Measurements from ENCODE around the gene G6PC1.
"Not testable (repeated sequence)": the region's sequence is repeated elsewhere in the genome, so short reads cannot be mapped to it uniquely, and the experiment has no call there.

Gene G6PC1

GRCh38 chr17:42904110-42904469, 3.5 kb downstream of the G6PC1 start:
- DNase-seq: no peak

DNA sequence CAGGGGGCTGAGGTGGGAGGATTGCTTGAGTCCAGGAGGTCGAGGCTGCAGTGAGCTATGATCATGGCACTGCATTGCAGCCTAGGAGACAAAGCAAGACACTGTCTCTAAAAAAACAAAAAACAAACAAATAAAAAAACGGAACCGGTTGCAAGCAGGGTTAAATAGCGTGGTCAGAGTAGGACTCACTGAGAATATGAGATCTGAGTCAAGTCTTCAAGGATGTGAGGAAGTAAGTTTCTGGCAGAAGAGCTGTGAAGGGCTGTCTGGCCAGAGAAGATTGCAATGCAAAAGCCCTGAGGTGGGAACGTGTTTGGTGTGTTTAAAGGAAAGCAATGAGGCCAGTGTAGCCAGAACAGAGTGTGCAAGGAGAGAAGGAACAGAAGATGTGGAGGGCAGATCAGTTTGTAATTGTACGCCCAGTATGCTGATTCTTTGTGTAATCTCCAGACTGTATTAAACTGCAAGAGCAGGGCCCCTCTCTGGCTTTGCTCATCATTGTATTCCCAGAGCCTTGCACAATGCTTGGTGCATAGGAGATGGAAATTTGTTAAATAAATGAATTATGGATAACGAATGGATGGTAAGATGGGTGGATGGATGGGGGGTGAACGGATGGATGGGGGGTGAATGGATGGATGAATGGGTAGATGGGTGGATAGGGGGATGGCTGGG, 6.3 kb downstream of the G6PC1 start:
- DNase-seq: no peak

- DNase-seq: no peak
Observed at GRCh38 chr17:42908872-42909700, 8.5 kb downstream of the G6PC1 start.

GRCh38 chr17:42913522-42913921, 12.9 kb downstream of the G6PC1 start:
- no peak for DNase-seq

- no peak for DNase-seq
Observed at GRCh38 chr17:42913981-42914617, 13.5 kb downstream of the G6PC1 start.

DNA sequence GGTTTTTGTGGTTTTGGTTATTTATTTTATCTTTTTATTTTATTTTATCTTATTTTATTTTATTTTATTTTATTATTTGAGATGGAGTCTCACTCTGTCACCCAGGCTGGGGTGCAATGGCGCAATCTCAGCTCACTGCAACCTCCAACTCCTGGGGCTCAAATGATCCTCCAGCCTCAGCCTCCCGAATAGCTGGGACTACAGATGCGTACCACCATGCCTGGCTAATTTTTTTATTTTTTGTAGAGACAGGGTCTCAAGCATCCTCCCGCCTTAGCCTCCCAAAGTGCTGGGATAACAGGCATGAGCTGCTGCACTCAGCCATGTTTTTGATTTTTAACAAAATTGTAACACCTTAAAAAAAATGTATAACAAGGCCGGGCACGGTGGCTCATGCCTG, 14.7 kb downstream of the G6PC1 start:
- DNase-seq: not testable (repeated sequence)

DNA sequence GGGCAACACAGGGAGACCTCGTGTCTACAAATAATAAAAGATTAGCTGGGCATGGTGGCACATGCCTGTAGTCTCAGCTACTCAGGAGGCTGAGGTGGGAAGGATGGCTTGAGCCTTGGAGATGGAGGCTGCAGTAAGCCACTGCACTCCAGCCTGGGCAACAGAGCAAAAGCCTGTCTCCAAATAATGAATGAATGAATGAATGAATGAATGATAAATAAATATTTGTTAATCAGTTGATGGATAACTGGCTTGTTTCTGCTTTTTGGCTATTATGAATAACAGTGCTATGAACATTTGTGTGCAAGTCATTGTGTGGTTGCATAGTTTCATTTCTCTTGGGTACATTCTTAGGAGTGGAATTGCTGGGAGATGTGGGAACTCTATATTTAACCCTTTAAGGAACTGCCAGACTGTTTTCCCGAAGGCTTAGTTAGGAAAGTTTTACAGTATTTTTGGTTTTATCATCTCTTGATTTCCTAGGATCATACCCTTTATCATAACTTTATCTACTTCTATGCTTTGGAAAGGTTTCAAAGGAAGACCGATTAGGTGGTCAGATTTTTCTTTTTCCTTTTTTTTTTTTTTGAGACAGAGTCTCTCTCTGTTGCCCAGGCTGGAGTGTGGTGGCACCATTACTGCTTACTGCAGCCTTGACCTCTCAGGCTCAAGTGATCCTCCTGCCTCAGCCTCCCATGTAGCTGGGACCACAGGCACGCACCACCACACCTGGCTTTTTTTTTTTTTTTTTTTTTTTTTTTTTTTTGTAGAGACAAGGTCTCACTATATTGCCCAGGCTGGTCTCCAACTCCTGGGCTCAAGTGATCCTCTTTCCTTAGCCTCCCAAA, 16.0 kb downstream of the G6PC1 start:
- DNase-seq: not testable (repeated sequence)

DNA sequence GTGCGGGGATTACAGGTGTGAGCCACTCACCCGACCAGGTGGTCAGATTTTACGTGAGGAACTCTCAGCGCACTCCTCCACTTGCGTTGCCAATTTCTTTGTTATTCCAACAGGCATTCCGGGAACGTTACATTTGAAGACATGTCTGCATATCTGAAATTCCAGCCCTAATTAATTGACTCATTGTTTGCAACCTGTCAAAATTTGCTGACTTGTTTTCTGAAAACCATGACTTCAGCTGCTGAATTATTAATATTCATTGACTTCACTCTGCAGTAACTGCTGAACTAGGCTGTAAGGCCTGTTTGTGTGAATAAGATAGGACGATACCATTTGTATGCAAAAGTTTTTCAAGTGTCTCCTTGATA, 16.6 kb downstream of the G6PC1 start:
- no peak for DNase-seq

- DNase-seq: peak; percentile 93
Observed at GRCh38 chr17:42918902-42919521, 18.4 kb downstream of the G6PC1 start.

GRCh38 chr17:42919522-42920077, 19.0 kb downstream of the G6PC1 start:
- DNase-seq: not testable (repeated sequence)

- no peak for DNase-seq
Observed at GRCh38 chr17:42920106-42920900, 19.7 kb downstream of the G6PC1 start.

DNA sequence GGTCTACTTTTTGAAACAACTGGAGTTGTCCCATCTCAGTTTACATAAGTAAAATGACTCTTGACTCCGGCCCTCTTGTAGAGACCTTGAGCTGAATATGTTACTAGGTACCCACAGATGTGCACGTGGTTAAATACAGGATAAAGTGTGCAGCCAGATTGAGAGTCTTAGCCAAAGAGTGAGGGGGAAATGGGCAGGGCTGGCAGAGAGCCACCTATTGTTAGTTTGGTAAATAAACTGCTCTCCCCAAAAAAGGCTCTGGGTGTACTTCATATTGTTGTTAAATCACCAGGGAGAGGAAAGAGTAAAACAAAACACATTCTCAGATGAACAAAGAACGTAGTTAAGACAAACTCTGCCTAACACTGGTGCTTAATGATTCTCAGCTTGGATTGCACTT, 20.3 kb downstream of the G6PC1 start:
- DNase-seq: peak; percentile 35

DNA sequence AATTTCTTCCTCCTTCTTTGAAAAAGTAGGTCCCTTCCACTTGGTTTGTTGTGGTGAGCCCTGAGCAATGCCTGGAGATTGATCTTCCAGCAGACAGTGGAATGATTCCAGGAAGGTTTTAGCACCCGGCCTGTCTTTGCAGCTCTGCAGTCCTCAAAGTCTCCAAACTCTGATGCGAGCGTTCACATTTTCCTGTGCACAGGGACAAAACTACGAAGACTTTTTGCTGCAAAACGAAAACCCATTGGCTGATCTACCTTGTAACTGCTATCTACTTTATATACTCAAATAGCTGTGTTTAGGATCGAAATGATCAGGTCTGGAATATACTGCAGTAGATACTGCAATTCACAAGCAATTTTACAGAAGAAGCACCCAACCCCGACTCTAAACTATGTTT, 21.7 kb downstream of the G6PC1 start:
- no peak for DNase-seq

DNA sequence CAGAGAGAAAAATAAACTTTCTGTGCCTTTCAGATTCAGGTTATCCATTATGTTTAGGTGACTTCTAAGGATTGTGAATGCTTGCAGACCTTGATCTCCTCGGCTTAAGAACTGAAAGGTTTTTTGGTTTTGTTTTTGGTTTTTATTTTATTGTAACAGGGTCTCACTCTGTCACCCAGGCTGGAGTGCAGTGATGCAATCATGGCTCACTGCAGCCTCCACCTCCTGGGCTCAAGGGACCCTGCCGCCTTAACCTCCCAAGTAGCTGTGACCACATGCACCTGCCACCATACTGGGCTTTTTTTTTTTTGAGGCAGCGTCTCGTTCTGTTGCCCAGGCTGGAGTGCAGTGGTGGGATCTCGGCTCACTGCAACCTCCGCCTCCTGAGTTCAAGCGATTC, 22.9 kb downstream of the G6PC1 start:
- not testable (repeated sequence) for DNase-seq

DNA sequence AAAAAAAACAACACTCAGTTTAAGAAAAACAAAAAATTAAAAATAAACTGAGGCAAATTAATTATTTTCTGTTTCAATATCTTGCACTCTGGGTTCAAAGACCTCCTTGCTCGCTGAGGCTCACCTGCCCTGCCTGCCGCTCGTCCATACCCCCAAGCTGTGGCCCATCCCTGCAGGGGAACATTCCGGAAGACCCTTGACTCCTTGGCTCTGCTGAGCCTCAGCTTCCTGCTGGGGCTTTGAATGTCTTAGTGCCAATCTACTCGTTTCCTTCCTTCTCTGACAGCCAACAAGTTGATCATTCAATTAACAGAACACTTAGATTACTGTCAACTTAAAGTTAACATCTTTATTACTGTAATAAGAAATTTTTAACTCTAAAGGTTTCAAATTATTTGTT, 24.3 kb downstream of the G6PC1 start:
- no peak for DNase-seq

DNA sequence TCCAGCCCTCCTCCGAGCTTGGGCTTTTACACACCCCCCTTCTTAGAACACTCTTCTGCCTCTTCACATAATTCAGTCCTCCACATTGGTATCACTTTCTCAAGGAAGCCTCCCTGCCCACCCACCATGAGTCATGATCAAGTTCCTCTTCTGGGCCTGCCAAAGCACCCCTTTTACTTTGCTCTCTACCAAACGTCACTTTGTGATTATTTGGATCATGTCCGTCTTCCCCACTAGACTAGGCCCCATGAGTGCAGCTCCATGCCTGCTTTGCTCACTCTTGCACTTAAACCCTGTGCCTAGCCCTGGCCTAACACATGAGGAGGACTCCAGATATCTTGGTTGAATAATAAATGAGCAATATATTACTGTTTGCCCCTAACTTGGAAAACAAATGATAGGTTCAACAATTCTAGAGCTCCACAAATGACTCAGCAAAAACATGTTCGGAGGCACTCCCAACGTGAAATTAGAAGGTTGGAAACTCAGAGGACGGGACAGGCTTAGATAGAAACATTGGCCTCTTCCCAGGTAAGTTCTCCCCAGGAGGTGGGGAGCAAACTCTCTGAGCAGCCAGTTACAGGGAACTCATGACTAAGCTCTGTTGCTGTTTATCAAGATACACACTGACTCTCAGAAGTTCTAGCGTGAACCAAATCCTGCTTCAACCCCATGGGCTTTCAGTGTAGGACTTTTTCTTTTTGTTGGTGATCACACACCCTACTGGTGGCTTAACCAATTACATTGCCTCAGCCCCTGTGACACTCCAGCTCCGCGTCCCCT, 28.3 kb downstream of the G6PC1 start:
- DNase-seq: peak; percentile 52

DNA sequence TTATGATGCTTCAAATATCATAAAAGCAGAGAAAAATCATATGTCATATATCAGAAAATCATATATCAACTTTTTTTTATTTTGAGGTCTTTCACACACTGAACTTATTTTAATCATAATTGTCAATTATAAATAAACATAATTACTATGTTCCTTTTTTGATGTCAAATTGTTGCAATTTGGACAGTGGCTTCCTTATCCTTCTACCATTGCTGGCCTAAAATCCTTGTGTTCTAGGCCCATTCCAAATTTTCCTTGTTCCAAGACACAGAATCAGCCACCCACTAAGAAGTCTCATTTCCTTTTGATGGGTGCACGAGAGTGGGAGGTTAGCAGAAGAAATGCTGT, 28.9 kb downstream of the G6PC1 start:
- DNase-seq: no peak

DNA sequence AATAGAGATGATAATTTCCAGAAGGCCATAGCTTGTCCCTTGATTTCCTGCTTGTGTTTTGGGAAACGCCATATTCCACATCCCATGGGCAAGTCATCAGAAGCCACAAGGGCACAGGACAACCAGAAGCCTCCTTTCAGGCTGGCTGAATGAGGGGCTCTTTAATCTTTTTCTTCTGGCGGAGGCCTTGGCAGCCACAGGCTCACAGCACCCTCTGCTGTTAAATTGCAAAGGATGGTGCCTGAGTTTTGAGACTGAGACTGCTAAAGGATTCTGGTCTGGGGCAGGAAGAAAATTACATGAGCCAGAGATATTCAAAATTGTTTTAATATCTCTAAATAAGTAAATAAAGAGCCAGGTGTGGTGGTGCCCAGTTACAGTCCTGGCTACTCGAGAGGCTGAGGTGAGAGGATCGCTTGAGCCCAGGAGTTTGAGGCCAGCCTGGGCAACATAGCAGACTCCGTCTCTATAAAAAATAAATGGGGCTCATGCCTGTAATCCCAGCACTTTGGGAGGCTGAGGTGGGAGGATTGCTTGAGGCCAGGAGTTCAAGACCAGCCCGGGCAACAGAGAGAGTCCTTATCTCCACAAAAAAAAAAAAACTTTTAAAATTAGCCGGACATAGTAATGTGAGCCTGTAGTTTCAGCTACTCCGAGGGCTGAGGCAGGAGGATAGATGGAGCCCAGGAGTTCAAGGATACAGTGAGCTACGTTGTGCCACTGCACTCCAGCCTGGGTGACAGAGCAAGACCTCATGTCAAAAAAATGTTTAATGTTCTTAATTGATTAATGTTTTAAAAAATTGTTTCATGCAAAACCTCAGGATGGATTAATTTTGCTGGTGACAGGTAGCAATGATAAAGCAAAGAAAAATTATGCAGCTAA, 37.4 kb downstream of the G6PC1 start:
- DNase-seq: no peak

DNA sequence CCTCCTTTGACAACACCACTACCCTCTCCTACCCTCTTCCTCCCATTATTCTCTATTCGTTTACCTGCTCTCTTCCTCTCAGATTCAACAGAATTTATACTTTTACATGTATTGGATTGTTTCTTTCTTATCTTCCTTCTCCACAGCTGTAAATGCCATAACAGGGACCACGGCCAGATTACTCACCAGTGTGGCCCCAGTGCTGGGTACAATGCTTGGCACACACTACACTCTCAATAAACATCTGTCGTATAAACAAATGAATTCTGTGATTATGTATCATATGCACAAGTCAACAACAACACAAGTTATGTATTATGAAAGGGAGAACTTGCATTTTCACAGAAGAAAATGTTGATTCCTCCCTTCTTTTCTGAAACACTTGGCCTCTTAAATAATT, 43.6 kb downstream of the G6PC1 start:
- no peak for DNase-seq

DNA sequence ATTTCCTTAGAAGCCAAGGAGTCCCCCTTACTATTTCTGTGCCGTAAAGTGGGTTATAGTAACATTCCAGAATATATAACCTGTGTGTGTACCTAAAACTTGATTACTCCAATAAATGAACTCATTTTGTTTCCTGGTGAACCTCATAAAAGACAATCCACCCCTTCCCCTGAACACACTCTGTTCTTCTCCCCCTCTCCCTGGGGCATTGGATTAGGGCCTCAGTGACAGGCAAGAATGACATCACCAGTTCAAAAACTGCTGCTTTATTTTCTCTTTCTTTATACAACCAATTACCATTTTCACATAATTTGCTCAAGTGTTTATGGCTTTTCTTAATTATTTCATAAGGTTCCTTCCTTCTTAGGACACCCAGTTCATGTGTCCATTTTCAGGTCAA, 46.2 kb downstream of the G6PC1 start:
- DNase-seq: no peak
